GM12892 (cell line): ENCODE measurements around the gene BST1.

Experiments
- POLR2A ChIP-seq: IDR thresholded peaks from 2 replicates; pipeline ENCODE4 v1.6.1; 2011; ENCODE audit warnings: low read depth, low read length, control low read depth
- POLR2AphosphoS5 ChIP-seq: IDR thresholded peaks from 2 replicates; pipeline ENCODE4 v1.6.1; 2011; ENCODE audit warnings: low read depth, low read length, control low read depth
- TAF1 ChIP-seq: IDR thresholded peaks from 2 replicates; pipeline ENCODE4 v1.6.1; 2011; ENCODE audit warnings: low read depth, mild to moderate bottlenecking, control low read depth, low read length, borderline replicate concordance

GRCh38 chr4:15658136-15658770 lies 44.6 kb upstream of the BST1 start:
- no peak for TF ChIP-seq POLR2A
- no peak for TF ChIP-seq POLR2AphosphoS5
- TF ChIP-seq TAF1 = no peak
